HepG2 (cell line): ENCODE measurements around the gene IBA57. TPM values are rescaled to one million over a fixed set of nuclear protein-coding genes. Genes with fewer than 3 reads are reported as not detected.
A peak's percentile ranks its signal among the peaks of the same experiment; 100 is the strongest.

Source experiments
- BORCS8-MEF2B ChIP-seq: sonication (generic); formaldehyde crosslinking; IDR thresholded peaks from 2 replicates; pipeline ENCODE4 v1.8.0; 2022; ENCODE audit warnings: mild to moderate bottlenecking, missing genetic modification reagents
- E2F5 ChIP-seq: sonication (generic); formaldehyde crosslinking; conservative IDR thresholded peaks from 2 replicates; pipeline ENCODE4 v1.4.0; 2020; ENCODE audit warnings: missing genetic modification reagents
- EED ChIP-seq: sonication (generic); formaldehyde crosslinking; IDR thresholded peaks from 2 replicates; pipeline ENCODE4 v1.5.0; 2020; ENCODE audit warnings: mild to moderate bottlenecking, missing genetic modification reagents
- HES4 ChIP-seq: sonication (generic); formaldehyde crosslinking; IDR thresholded peaks from 2 replicates; pipeline ENCODE4 v1.9.0; 2021; ENCODE audit warnings: mild to moderate bottlenecking, missing genetic modification reagents, borderline replicate concordance
- HMG20B ChIP-seq: conservative IDR thresholded peaks from 2 replicates; pipeline ENCODE4 v1.6.1; 2016; ENCODE audit warnings: missing genetic modification reagents, missing compliant biosample characterization
- HOXA9 ChIP-seq: sonication (generic); formaldehyde crosslinking; IDR thresholded peaks from 2 replicates; pipeline ENCODE4 v1.8.1; 2022; ENCODE audit warnings: missing genetic modification reagents, mild to moderate bottlenecking, moderate library complexity, borderline replicate concordance
- IRF1 ChIP-seq: sonication (generic); formaldehyde crosslinking; IDR thresholded peaks from 2 replicates; pipeline ENCODE4 v1.4.0; 2020; ENCODE audit warnings: low read depth, mild to moderate bottlenecking, missing genetic modification reagents
- IRF2 ChIP-seq: IDR thresholded peaks from 2 replicates; pipeline ENCODE4 v1.6.1; 2018; ENCODE audit warnings: missing genetic modification reagents, missing compliant biosample characterization
- MAX ChIP-seq: IDR thresholded peaks from 2 replicates; pipeline ENCODE4 v1.6.1; 2012; ENCODE audit warnings: inconsistent platforms
- NFKB2 ChIP-seq: sonication (generic); formaldehyde crosslinking; IDR thresholded peaks from 2 replicates; pipeline ENCODE4 v1.4.0; 2020; ENCODE audit warnings: missing genetic modification reagents, borderline replicate concordance
- ZNF337 ChIP-seq: sonication (generic); formaldehyde crosslinking; IDR thresholded peaks from 2 replicates; pipeline ENCODE4 v1.5.1; 2020; ENCODE audit warnings: missing genetic modification reagents, low read depth, mild to moderate bottlenecking, borderline replicate concordance
- ZSCAN21 ChIP-seq: sonication (generic); formaldehyde crosslinking; IDR thresholded peaks from 2 replicates; pipeline ENCODE4 v1.8.0; 2022; ENCODE audit warnings: mild to moderate bottlenecking, missing genetic modification reagents, moderate library complexity, borderline replicate concordance
- polyA plus RNA-seq, 8 experiments: library from polyadenylated mRNA; depleted of rRNA in 3 of 8; stranded (reverse) in 7 of 8; unstranded in 1 of 8; fragments of >200 nt; fragmentation: Illumina TruSeq in 4 of 8; extraction: Trizol in 4 of 8; gene quantifications; 2 replicates each; pipeline versions ENCODE4 v1.2.1 to v1.2.3, GENCODE V29; 2011 to 2016; ENCODE audit warnings: low read depth in 4 of 8, missing spikeins in 1 of 8, mixed read lengths in 1 of 8; ENCODE audit not compliant: insufficient read depth in 1 of 8
- total RNA-seq, 5 experiments: library from RNA; depleted of rRNA; stranded (reverse); fragments of >200 nt; fragmentation: Illumina TruSeq; extraction: Trizol; gene quantifications; 2 replicates each; pipeline ENCODE4 v1.2.3, GENCODE V29; 2016; ENCODE audit warnings: low read depth in 1 of 5
- TF ChIP-seq, protein P1 (sequence below): sonication (generic); formaldehyde crosslinking; IDR thresholded peaks from 2 replicates; pipeline ENCODE4 v1.5.1; 2020; ENCODE audit warnings: mild to moderate bottlenecking, missing genetic modification reagents, moderate library complexity
- TF ChIP-seq, protein P2 (sequence below): sonication (generic); formaldehyde crosslinking; IDR thresholded peaks from 2 replicates; pipeline ENCODE4 v1.8.1; 2023; ENCODE audit warnings: mild to moderate bottlenecking, missing genetic modification reagents
- TF ChIP-seq, protein P3 (sequence below): IDR thresholded peaks from 2 replicates; pipeline ENCODE4 v1.6.1; 2016; ENCODE audit warnings: low read depth, borderline replicate concordance

IBA57 gene
- total and polyA plus RNA-seq, 2 of the 13 experiments (the other 11 are each of a cell fraction or from before 2014, with no cell fraction given) = 2.3 to 10.2 TPM

DNA sequence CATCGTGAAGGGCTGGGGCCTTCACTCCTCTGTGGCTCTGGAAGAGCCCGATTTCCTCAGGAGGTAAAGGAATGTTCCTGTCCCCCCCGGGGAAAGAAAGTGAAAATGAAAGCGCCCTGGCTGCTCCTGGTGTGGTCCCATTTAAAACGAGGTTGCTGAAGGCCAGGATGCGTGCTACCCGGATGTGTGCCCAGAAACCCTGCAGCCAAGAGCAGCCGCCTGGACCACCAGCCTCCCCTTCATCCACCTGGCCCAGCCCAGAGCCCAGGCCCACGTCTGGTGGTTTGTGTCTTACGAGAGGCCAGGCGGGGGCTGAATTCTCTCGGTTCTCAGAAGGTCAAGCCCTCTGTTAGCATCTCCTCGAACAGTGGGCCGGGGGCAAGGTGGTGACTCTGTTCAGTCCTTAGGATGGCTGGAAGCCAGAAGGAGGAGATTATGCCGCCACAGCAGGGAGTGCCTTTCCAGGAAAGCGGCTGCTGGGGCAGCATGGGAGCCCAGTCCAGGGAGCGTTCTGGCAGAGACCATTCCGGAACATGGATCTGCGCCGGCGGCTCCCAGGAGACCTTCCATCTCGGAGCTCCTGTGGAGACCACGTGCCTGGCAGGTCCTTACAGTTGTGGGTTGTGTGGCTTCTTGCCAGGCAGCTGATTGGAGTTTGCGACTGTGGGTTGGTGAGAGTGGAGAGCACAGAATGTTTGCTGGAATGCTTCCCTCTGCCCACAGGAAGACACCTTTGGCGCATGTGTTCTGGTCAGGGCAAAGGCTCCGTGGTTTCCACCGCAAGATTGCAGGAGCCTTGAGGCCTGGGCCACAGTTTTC, 24.2 kb upstream of the IBA57 start (continued):
- TF ChIP-seq, protein P1, sequence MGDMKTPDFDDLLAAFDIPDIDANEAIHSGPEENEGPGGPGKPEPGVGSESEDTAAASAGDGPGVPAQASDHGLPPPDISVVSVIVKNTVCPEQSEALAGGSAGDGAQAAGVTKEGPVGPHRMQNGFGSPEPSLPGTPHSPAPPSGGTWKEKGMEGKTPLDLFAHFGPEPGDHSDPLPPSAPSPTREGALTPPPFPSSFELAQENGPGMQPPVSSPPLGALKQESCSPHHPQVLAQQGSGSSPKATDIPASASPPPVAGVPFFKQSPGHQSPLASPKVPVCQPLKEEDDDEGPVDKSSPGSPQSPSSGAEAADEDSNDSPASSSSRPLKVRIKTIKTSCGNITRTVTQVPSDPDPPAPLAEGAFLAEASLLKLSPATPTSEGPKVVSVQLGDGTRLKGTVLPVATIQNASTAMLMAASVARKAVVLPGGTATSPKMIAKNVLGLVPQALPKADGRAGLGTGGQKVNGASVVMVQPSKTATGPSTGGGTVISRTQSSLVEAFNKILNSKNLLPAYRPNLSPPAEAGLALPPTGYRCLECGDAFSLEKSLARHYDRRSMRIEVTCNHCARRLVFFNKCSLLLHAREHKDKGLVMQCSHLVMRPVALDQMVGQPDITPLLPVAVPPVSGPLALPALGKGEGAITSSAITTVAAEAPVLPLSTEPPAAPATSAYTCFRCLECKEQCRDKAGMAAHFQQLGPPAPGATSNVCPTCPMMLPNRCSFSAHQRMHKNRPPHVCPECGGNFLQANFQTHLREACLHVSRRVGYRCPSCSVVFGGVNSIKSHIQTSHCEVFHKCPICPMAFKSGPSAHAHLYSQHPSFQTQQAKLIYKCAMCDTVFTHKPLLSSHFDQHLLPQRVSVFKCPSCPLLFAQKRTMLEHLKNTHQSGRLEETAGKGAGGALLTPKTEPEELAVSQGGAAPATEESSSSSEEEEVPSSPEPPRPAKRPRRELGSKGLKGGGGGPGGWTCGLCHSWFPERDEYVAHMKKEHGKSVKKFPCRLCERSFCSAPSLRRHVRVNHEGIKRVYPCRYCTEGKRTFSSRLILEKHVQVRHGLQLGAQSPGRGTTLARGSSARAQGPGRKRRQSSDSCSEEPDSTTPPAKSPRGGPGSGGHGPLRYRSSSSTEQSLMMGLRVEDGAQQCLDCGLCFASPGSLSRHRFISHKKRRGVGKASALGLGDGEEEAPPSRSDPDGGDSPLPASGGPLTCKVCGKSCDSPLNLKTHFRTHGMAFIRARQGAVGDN (CRISPR knock-in tag) = peak; percentile 82
- TF ChIP-seq, protein P2, sequence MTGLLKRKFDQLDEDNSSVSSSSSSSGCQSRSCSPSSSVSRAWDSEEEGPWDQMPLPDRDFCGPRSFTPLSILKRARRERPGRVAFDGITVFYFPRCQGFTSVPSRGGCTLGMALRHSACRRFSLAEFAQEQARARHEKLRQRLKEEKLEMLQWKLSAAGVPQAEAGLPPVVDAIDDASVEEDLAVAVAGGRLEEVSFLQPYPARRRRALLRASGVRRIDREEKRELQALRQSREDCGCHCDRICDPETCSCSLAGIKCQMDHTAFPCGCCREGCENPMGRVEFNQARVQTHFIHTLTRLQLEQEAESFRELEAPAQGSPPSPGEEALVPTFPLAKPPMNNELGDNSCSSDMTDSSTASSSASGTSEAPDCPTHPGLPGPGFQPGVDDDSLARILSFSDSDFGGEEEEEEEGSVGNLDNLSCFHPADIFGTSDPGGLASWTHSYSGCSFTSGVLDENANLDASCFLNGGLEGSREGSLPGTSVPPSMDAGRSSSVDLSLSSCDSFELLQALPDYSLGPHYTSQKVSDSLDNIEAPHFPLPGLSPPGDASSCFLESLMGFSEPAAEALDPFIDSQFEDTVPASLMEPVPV (CRISPR knock-in tag) = 0 out of 2 replicates have a peak, but pooled peaks have one; percentile 58
- TF ChIP-seq, protein P3, sequence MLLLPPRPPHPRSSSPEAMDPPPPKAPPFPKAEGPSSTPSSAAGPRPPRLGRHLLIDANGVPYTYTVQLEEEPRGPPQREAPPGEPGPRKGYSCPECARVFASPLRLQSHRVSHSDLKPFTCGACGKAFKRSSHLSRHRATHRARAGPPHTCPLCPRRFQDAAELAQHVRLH (CRISPR knock-in tag) = no peak
- TF ChIP-seq BORCS8-MEF2B (CRISPR knock-in tag) (0 out of 2 replicates have a peak, but pooled peaks have one; percentile 23), NFKB2 (CRISPR knock-in tag) (peak; percentile 54; the same call in 1 of the 2 replicates), ZSCAN21 (CRISPR knock-in tag) (0 out of 2 replicates have a peak, but pooled peaks have one; percentile 11), IRF1 (CRISPR knock-in tag) (no peak), MAX (peak; percentile 54; the same call in 1 of the 2 replicates), E2F5 (CRISPR knock-in tag) (no peak), HOXA9 (CRISPR knock-in tag) (no peak), EED (0 out of 2 replicates have a peak, but pooled peaks have one; percentile 50), HES4 (CRISPR knock-in tag) (no peak), HMG20B (CRISPR knock-in tag) (no peak), IRF2 (CRISPR knock-in tag) (0 out of 2 replicates have a peak, but pooled peaks have one; percentile 46), ZNF337 (CRISPR knock-in tag) (no peak)
